GM19025 (cell line): ENCODE measurements around the gene TMEM205.
"Not testable (repeated sequence)": the region's sequence is repeated elsewhere in the genome, so short reads cannot be mapped to it uniquely, and the experiment has no call there.

Source experiments
- ATAC-seq: cut with Tn5 transposase; IDR thresholded peaks from one replicate; pipeline ENCODE4 v1.9.1; 2021; ENCODE audit warnings: mild to moderate bottlenecking, low read depth, moderate library complexity; ENCODE audit not compliant: unreplicated experiment

TMEM205 gene

GRCh38 chr19:11340099-11340467, 6.0 kb downstream of the TMEM205 start:
- ATAC-seq = not testable (repeated sequence)

GRCh38 chr19:11339254-11340098, 6.6 kb downstream of the TMEM205 start, which contains the start of gene RAB3D:
Gene RAB3D (minus strand): TSS chr19:11339657. CDS start chr19:11337399, 2,258 bp downstream.
- ATAC-seq = peak; percentile 80

GRCh38 chr19:11338569-11339253, 7.4 kb downstream of the TMEM205 start:
- ATAC-seq = no peak

GRCh38 chr19:11338121-11338520, 7.9 kb downstream of the TMEM205 start:
- no peak for ATAC-seq

GRCh38 chr19:11337080-11337479, 9.0 kb downstream of the TMEM205 start:
- ATAC-seq = no peak

GRCh38 chr19:11335449-11336146, 10.5 kb downstream of the TMEM205 start:
- no peak for ATAC-seq

- ATAC-seq = not testable (repeated sequence)
Measured at GRCh38 chr19:11333838-11334237, 12.2 kb downstream of the TMEM205 start.

- ATAC-seq = no peak
Measured at GRCh38 chr19:11332822-11333221, 13.2 kb downstream of the TMEM205 start.

- no peak for ATAC-seq
Measured at GRCh38 chr19:11331502-11331901, 14.6 kb downstream of the TMEM205 start.

- no peak for ATAC-seq
Measured at GRCh38 chr19:11330127-11330526, 15.9 kb downstream of the TMEM205 start.

- no peak for ATAC-seq
Measured at GRCh38 chr19:11325544-11325943, 20.5 kb downstream of the TMEM205 start.

GRCh38 chr19:11324748-11325389, 21.2 kb downstream of the TMEM205 start:
- no peak for ATAC-seq

GRCh38 chr19:11324079-11324661, 21.9 kb downstream of the TMEM205 start:
- ATAC-seq = peak; percentile 61

- no peak for ATAC-seq
Measured at GRCh38 chr19:11323601-11324078, 22.4 kb downstream of the TMEM205 start.

- ATAC-seq = no peak
Measured at GRCh38 chr19:11322269-11323024, 23.6 kb downstream of the TMEM205 start.

- ATAC-seq = no peak
Measured at GRCh38 chr19:11321191-11322126, 24.6 kb downstream of the TMEM205 start.

- not testable (repeated sequence) for ATAC-seq
Measured at GRCh38 chr19:11320278-11320995, 25.6 kb downstream of the TMEM205 start.

- no peak for ATAC-seq
Measured at GRCh38 chr19:11306337-11306736, 39.7 kb downstream of the TMEM205 start.
